GM12878 (cell line): ENCODE results near the gene COL4A1. TPM values are rescaled to one million over a fixed set of nuclear protein-coding genes. Genes with fewer than 3 reads are reported as not detected.

Source experiments
- ATAC-seq: fragments of 200-7000 bp; cut with Tn5 transposase; 3 replicates; pipeline ENCODE4 v1.9.1; 2020; ENCODE audit warnings: mild to moderate bottlenecking, moderate library complexity
- BruUV-seq: library from RNA; stranded (reverse); fragments of 400-500 nt; replicated peaks from 2 replicates; lab custom pipeline; 2021; lab: Mats Ljungman, UMichigan
- CTCF ChIA-PET: fragments of 300-600 bp; sonication (Branson Sonifier 250); formaldehyde crosslinking; extraction: SDS; loops from one replicate; lab custom pipeline; 2021; ENCODE audit warnings: inconsistent platforms; lab: Yijun Ruan, JAX
- POLR2A ChIA-PET: fragments of 350-600 bp; formaldehyde crosslinking; extraction: SDS; loops from one replicate; lab custom pipeline; 2021; ENCODE audit warnings: inconsistent platforms; lab: Charles Lee
- RAD21 ChIA-PET: fragments of 300-600 bp; sonication (Branson Sonifier 250); formaldehyde crosslinking; loops from one replicate; lab custom pipeline; 2023; ENCODE audit warnings: antibody characterized with exemption; ENCODE audit not compliant: unreplicated experiment; lab: Charles Lee
- SMC1A ChIA-PET: fragments of 300-600 bp; sonication (Branson Sonifier 250); formaldehyde crosslinking; loops from one replicate; lab custom pipeline; 2023; ENCODE audit not compliant: unreplicated experiment, uncharacterized antibody; lab: Charles Lee
- DNase-seq: peaks from one replicate; pipeline ENCODE4 v3.0.0-alpha.2; 2011; ENCODE audit warnings: low read depth, low spot score
- FAIRE-seq: peaks from 3 replicates; lab custom pipeline; 2011; peaks lifted over from hg19 to GRCh38; lab: Jason Lieb, UNC
- H2AFZ ChIP-seq: 2 replicates; pipeline ENCODE4 v1.6.0; 2011; ENCODE audit warnings: low read depth, low read length, control low read depth; ENCODE audit not compliant: control insufficient read depth
- H3K27ac ChIP-seq: 2 replicates; pipeline ENCODE4 v1.5.1; 2011; ENCODE audit warnings: control low read depth; ENCODE audit not compliant: control insufficient read depth, insufficient read depth
- H3K27me3 ChIP-seq, 2 experiments: replicated peaks in 1 of 2; 2 replicates each; pipeline versions ENCODE4 v1.6.0 to v1.6.1; 2011; ENCODE audit warnings: low read length in 1 of 2; ENCODE audit not compliant: control insufficient read depth in 2 of 2, insufficient read depth in 2 of 2
- H3K36me3 ChIP-seq, 2 experiments: 2 replicates each; pipeline ENCODE4 v1.5.1; 2011; ENCODE audit warnings: low read length in 1 of 2; ENCODE audit not compliant: control insufficient read depth in 2 of 2, insufficient read depth in 2 of 2
- H3K4me1 ChIP-seq: 2 replicates; pipeline ENCODE4 v1.6.1; 2011; ENCODE audit warnings: mild to moderate bottlenecking, low read length, moderate library complexity, mixed read lengths; ENCODE audit not compliant: control insufficient read depth, insufficient read depth
- H3K4me2 ChIP-seq: 2 replicates; pipeline ENCODE4 v1.6.0; 2011; ENCODE audit warnings: control low read depth; ENCODE audit not compliant: control insufficient read depth, insufficient read depth
- H3K4me3 ChIP-seq: fragments of 200-600 bp; sonication (generic); 2 replicates; pipeline ENCODE4 v1.5.1; 2016
- H3K79me2 ChIP-seq: 2 replicates; pipeline ENCODE4 v1.6.0; 2011; ENCODE audit warnings: low read length; ENCODE audit not compliant: control insufficient read depth, insufficient read depth
- H3K9ac ChIP-seq: 2 replicates; pipeline ENCODE4 v1.8.0; 2011; ENCODE audit warnings: low read length, control low read depth, mixed read lengths; ENCODE audit not compliant: control insufficient read depth, insufficient read depth
- H3K9me3 ChIP-seq: replicated peaks from 3 replicates; pipeline ENCODE4 v1.5.1; 2011; ENCODE audit warnings: mild to moderate bottlenecking, low read length; ENCODE audit not compliant: control insufficient read depth, insufficient read depth
- H4K20me1 ChIP-seq: 2 replicates; pipeline ENCODE4 v1.6.0; 2011; ENCODE audit not compliant: control insufficient read depth, insufficient read depth
- CEBPB ChIP-seq, 2 experiments: fragments of 150-350 bp in 1 of 2; IDR thresholded peaks; 2 replicates each; pipeline ENCODE4 v1.6.1; 2012 to 2014; ENCODE audit warnings: low read depth in 2 of 2, low read length in 2 of 2, borderline replicate concordance in 1 of 2, inconsistent platforms in 1 of 2
- CHD4 ChIP-seq: fragments of 200-600 bp; sonication (generic); IDR thresholded peaks from 2 replicates; pipeline ENCODE4 v1.6.1; 2016; ENCODE audit warnings: mild to moderate bottlenecking
- E2F8 ChIP-seq: fragments of 450-650 bp; IDR thresholded peaks from 2 replicates; pipeline ENCODE4 v1.6.1; 2018; ENCODE audit warnings: mild to moderate bottlenecking, low read depth, moderate library complexity; ENCODE audit not compliant: partially characterized antibody
- ELK1 ChIP-seq: IDR thresholded peaks from 2 replicates; pipeline ENCODE4 v1.6.1; 2012; ENCODE audit warnings: low read depth, low read length, improper control_type of control experiment
- FOXM1 ChIP-seq: IDR thresholded peaks from 2 replicates; pipeline ENCODE4 v1.6.1; 2012; ENCODE audit warnings: low read depth, mild to moderate bottlenecking, inconsistent platforms, low read length, moderate library complexity
- IRF4 ChIP-seq: IDR thresholded peaks from 2 replicates; pipeline ENCODE4 v1.6.1; 2011; ENCODE audit warnings: low read depth, low read length
- MTA3 ChIP-seq: IDR thresholded peaks from 2 replicates; pipeline ENCODE4 v1.6.1; 2012; ENCODE audit warnings: low read length, inconsistent platforms, borderline replicate concordance
- MYB ChIP-seq: fragments of 150-350 bp; IDR thresholded peaks from 2 replicates; pipeline ENCODE4 v1.6.1; 2014; ENCODE audit warnings: mild to moderate bottlenecking, low read depth, low read length, borderline replicate concordance
- STAT1 ChIP-seq: fragments of 450-650 bp; conservative IDR thresholded peaks from 2 replicates; pipeline ENCODE4 v1.6.1; 2014; ENCODE audit warnings: antibody characterized with exemption, mild to moderate bottlenecking
- TCF7 ChIP-seq: IDR thresholded peaks from 2 replicates; pipeline ENCODE4 v1.6.1; 2014; ENCODE audit warnings: antibody characterized with exemption, borderline replicate concordance
- ZNF217 ChIP-seq: fragments of 450-650 bp; IDR thresholded peaks from 2 replicates; pipeline ENCODE4 v1.6.1; 2017; ENCODE audit warnings: antibody characterized with exemption, mild to moderate bottlenecking
- ZNF687 ChIP-seq: fragments of 450-650 bp; IDR thresholded peaks from 2 replicates; pipeline ENCODE4 v1.6.1; 2017; ENCODE audit warnings: mild to moderate bottlenecking, moderate library complexity
- WGBS: methylation state at CpG from one replicate; pipeline ENCODE4 v1.1.6; 2016; ENCODE audit warnings: low lambda C conversion rate; ENCODE audit not compliant: insufficient replicate concordance, insufficient coverage; ENCODE audit errors: missing lambda C conversion rate; 5-methylcytosine and 5-hydroxymethylcytosine counted together
- in situ Hi-C: fragments of 300-500 bp; cut with MboI; formaldehyde crosslinking; loops from 9 replicates; pipeline ENCODE4 v1.14.3; 2018; ENCODE audit warnings: mixed read lengths
- intact Hi-C: fragments of 100-400 bp; cut with micrococcal nuclease; formaldehyde crosslinking; loops from one replicate; pipeline ENCODE4 v1.14.2; 2022; ENCODE audit not compliant: unreplicated experiment
- polyA plus RNA-seq, 11 experiments: library from polyadenylated mRNA; depleted of rRNA in 4 of 11; unstranded in 6 of 11; stranded (reverse) in 5 of 11; fragments of >200 nt; fragmentation: Nextera tagmentation in 4 of 11; fragmentation: Illumina TruSeq in 1 of 11; extraction: Ambion mirVana in 4 of 11; extraction: Trizol in 1 of 11; gene quantifications; 1 replicate in 1 of 11; 2 replicates in 10 of 11; pipeline versions ENCODE4 v1.2.1 to v1.2.3, GENCODE V29; 2011 to 2016; ENCODE audit warnings: inconsistent platforms in 2 of 11, missing spikeins in 2 of 11, low read depth in 1 of 11
- total RNA-seq, 4 experiments: library from RNA; depleted of rRNA in 3 of 4; stranded (reverse); fragments of >200 nt in 3 of 4; fragmentation: Illumina TruSeq in 1 of 4; extraction: Trizol in 1 of 4; gene quantifications; 2 replicates each; pipeline versions ENCODE4 v1.2.1 to v1.2.3, GENCODE V29; 2013 to 2021

Gene COL4A1
- total and polyA plus RNA-seq, 10 of the 15 experiments (the other 5 are each of a cell fraction or from before 2014, with no cell fraction given), result 0.07 to 0.31 (median 0.13) TPM; not detected in 6

- CTCF ChIA-PET, result interaction anchor here (1.4 to 2.0 kb wide), 2 partner anchors 10 to 16 kb away, joined by 3 to 4 read pairs; no protein-coding TSS in a partner anchor
- 48% methylated on average over 11 of the region's 11 CpGs for WGBS
- intact Hi-C loops, result loop anchor here (10.0 kb wide), 1 partner anchor 433 kb away; the partner anchor contains the start of gene RAB20
- 0 out of 2 replicates have a peak, but pooled peaks cover 2% of the 10 kb centered on the region for H4K20me1 ChIP-seq
- no peak overlapping the region for H2AFZ ChIP-seq
- POLR2A ChIA-PET, result no interaction called here
- H3K4me3 ChIP-seq, result no peak overlapping the region
- H3K4me1 ChIP-seq, result no peaks in the 10 kb centered on the region; the same call in 1 of the 2 replicates
- RAD21 ChIA-PET, result interaction anchor here (0.9 kb wide), 3 partner anchors 8 to 314 kb away, joined by 3 to 5 read pairs (median 4); no protein-coding TSS in a partner anchor
- no peak overlapping the region for H3K27ac ChIP-seq
- H3K27me3 ChIP-seq, result no peaks in the 10 kb centered on the region
- BruUV-seq, result no TSS peak
- DNase-seq (no peak), ATAC-seq (no peak), FAIRE-seq (no peak)
- H3K9me3 ChIP-seq, result no peaks in the 10 kb centered on the region; the same call in 2 of the 3 replicates
- in situ Hi-C loops, result no loop called here
- TF ChIP-seq ZNF217, result no peak
- no peak for TF ChIP-seq TCF7
- TF ChIP-seq FOXM1, result no peak
- TF ChIP-seq MTA3, result no peak
- TF ChIP-seq ELK1, result no peak
- TF ChIP-seq STAT1, result no peak
- no peak for TF ChIP-seq CEBPB (IDR thresholded peaks at IDR 0.05; ENCODE audit: borderline replicate concordance in 1 of 2, low read depth in 2 of 2, low read length in 2 of 2)
- TF ChIP-seq CHD4, result no peak
- TF ChIP-seq IRF4, result no peak
- TF ChIP-seq MYB, result no peak
- no peak for TF ChIP-seq E2F8
- no peak for TF ChIP-seq ZNF687
- H3K79me2 ChIP-seq, result no peaks in the 10 kb centered on the region
- no peaks in the 10 kb centered on the region for H3K36me3 ChIP-seq
- SMC1A ChIA-PET, result interaction anchor here (2.9 kb wide), 1 partner anchor 9 kb away, joined by 21 read pairs; no protein-coding TSS in a partner anchor
- H3K9ac ChIP-seq, result no peak overlapping the region
- no peak overlapping the region for H3K4me2 ChIP-seq
Observed at GRCh38 chr13:110131424-110131823, 175.5 kb downstream of the COL4A1 start.
